ACC112 (cell line): ENCODE measurements around the gene TMBIM6.
"Not testable (repeated sequence)": the region's sequence is repeated elsewhere in the genome, so short reads cannot be mapped to it uniquely, and the experiment has no call there.

Source experiments
- H2AFZ ChIP-seq: fragments of 200-600 bp; sonication (generic); one replicate; pipeline ENCODE4 v1.6.0; 2017; ENCODE audit warnings: antibody characterized with exemption, low read length; ENCODE audit not compliant: unreplicated experiment
- H3K27ac ChIP-seq: fragments of 200-600 bp; sonication (generic); 2 replicates; pipeline ENCODE4 v1.5.1; 2014; ENCODE audit warnings: low read depth, mild to moderate bottlenecking, antibody characterized with exemption, low read length, moderate library complexity
- H3K27me3 ChIP-seq: fragments of 200-600 bp; sonication (generic); 2 replicates; pipeline ENCODE4 v1.6.1; 2014; ENCODE audit warnings: mild to moderate bottlenecking, antibody characterized with exemption, low read length, moderate library complexity, mixed read lengths; ENCODE audit not compliant: insufficient read depth
- H3K36me3 ChIP-seq: fragments of 200-600 bp; sonication (generic); 2 replicates; pipeline ENCODE4 v1.6.1; 2016; ENCODE audit warnings: mild to moderate bottlenecking, antibody characterized with exemption, low read length, moderate library complexity, mixed read lengths; ENCODE audit not compliant: insufficient read depth
- H3K4me1 ChIP-seq: fragments of 200-600 bp; sonication (generic); one replicate; pipeline ENCODE4 v1.6.1; 2016; ENCODE audit warnings: low read length, mixed read lengths; ENCODE audit not compliant: insufficient read depth, unreplicated experiment, control insufficient read depth
- H3K4me3 ChIP-seq: fragments of 200-600 bp; sonication (generic); 2 replicates; pipeline ENCODE4 v1.5.1; 2014; ENCODE audit warnings: mild to moderate bottlenecking, low read depth, low read length
- H3K79me2 ChIP-seq: fragments of 200-600 bp; sonication (generic); one replicate; pipeline ENCODE4 v1.6.0; 2016; ENCODE audit warnings: low read length; ENCODE audit not compliant: control insufficient read depth, unreplicated experiment, insufficient read depth

TMBIM6 gene

DNA sequence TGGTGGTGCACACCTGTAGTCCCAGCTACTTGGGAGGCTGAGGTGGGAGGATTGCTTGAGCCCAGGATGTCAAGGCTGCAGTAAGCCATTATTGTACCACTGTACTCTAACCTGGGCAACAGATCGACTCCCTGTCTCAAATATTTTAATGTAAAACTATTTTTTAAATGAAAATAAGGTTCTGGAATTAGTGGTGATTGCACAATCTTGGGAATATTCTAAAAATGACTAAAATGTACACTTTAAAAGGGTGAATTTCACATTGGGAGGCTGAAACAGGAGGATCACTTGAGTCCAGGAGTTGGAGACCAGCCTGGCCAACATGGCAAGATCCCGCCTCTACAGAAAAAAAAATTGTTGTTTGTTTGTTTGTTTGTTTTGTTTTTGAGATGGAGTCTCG is 12.9 kb upstream of the TMBIM6 start:
- no peaks in the 10 kb centered on the region for H3K79me2 ChIP-seq
- no peak overlapping the region for H2AFZ ChIP-seq
- no peaks in the 10 kb centered on the region for H3K4me1 ChIP-seq
- H3K27ac ChIP-seq = no peak overlapping the region
- H3K36me3 ChIP-seq = no peaks in the 10 kb centered on the region
- H3K4me3 ChIP-seq = no peak overlapping the region
- H3K27me3 ChIP-seq = peaks cover 23% of the 10 kb centered on the region; the same call in 1 of the 2 replicates

DNA sequence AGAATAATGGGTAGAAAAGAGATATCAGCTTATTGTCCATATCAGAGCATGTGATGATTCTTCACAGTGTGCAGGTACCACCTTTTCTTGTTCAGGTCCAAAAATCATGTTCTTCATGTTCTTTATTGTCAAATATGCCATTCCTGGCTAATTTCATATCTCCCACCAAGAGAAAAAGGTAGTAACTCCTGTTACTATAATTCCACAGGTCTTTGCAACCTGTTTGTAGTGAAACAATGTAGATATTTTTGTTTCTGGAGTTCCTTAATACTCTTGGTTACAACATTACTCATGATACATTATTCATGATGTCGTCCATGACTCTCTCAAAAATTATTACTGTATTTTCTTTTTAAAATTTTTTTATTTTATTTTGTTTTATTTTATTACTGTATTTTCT is 11.3 kb upstream of the TMBIM6 start:
- no peak overlapping the region for H3K27ac ChIP-seq

GRCh38 chr12:49730568-49731101 is 10.7 kb upstream of the TMBIM6 start:
- Histone ChIP-seq H2AFZ (no peak overlapping the region), H3K36me3 (no peaks in the 10 kb centered on the region), H3K4me1 (no peaks in the 10 kb centered on the region), H3K27me3 (peaks cover 12% of the 10 kb centered on the region; the same call in 1 of the 2 replicates), H3K27ac (no peak overlapping the region), H3K4me3 (no peak overlapping the region), H3K79me2 (no peaks in the 10 kb centered on the region)

More for the DNA sequence above, 11.3 kb upstream of the TMBIM6 start:
- Histone ChIP-seq H3K4me3 (no peak overlapping the region), H3K36me3 (no peaks in the 10 kb centered on the region), H2AFZ (no peak overlapping the region), H3K27me3 (peaks cover 16% of the 10 kb centered on the region; the same call in 1 of the 2 replicates), H3K4me1 (no peaks in the 10 kb centered on the region), H3K79me2 (no peaks in the 10 kb centered on the region)

GRCh38 chr12:49733219-49734017 is 7.9 kb upstream of the TMBIM6 start:
- Histone ChIP-seq H2AFZ (no peak overlapping the region), H3K79me2 (no peaks in the 10 kb centered on the region), H3K27ac (no peak overlapping the region)

DNA sequence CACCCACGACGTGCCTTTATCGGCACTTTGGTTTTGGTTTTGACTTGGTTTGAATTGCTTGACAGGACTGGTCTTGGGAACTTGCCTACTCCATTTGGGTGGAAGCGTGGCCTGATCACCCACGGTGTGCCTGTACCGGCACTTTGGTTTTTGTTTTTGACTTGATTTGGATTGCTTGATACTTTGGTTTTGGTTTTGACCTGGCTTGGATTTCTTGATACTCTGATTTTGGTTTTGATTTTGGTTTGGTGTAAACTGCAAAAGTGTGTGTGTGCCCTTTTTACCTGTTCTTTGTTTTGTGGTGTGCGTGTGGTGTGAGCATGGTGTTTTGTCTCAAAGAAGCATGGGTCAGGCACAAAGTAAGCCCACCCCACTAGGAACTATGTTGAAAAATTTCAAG is 6.5 kb upstream of the TMBIM6 start:
- H3K79me2 ChIP-seq, H2AFZ ChIP-seq, H3K4me1 ChIP-seq, H3K36me3 ChIP-seq, H3K27me3 ChIP-seq, H3K27ac ChIP-seq, H3K4me3 ChIP-seq: not testable (repeated sequence)

More at GRCh38 chr12:49733219-49734017, 7.9 kb upstream of the TMBIM6 start:
- Histone ChIP-seq H3K4me3 (no peak overlapping the region), H3K36me3 (no peaks in the 10 kb centered on the region), H3K27me3 (peaks cover 7% of the 10 kb centered on the region; the same call in 1 of the 2 replicates), H3K4me1 (no peaks in the 10 kb centered on the region)

- H3K27me3 ChIP-seq, H3K4me1 ChIP-seq, H3K36me3 ChIP-seq, H2AFZ ChIP-seq, H3K27ac ChIP-seq, H3K4me3 ChIP-seq: not testable (repeated sequence)
- H3K79me2 ChIP-seq = peaks cover 20% of the 10 kb centered on the region
These were observed 2.6 kb upstream of the TMBIM6 start for GRCh38 chr12:49738721-49739120.

DNA sequence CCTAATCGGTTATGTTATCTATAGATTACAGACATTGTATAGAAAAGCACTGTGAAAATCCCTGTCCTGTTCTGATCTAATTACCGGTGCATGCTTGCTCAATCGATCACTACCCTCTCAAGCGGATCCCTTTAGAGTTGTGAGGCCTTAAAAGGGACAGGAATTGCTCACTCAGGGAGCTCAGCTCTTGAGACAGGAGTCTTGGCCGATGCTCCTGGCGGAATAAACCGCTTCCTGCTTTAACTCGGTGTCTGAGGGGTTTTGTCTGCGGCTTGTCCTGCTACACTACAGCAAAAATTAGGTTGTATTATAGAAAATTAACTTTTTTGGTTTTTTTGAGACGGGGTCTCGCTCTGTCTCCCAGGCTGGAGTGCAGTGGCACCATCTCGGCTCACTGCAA is 1.1 kb upstream of the TMBIM6 start:
- H2AFZ ChIP-seq, H3K27ac ChIP-seq, H3K36me3 ChIP-seq, H3K27me3 ChIP-seq, H3K4me3 ChIP-seq: not testable (repeated sequence)
- Histone ChIP-seq H3K4me1 (peaks cover 19% of the 10 kb centered on the region), H3K79me2 (peaks cover 36% of the 10 kb centered on the region)

GRCh38 chr12:49741882-49742620 is 694 bp downstream of the TMBIM6 start:
- Histone ChIP-seq H3K27ac (peak overlapping the region; percentile 94), H3K36me3 (peaks cover 9% of the 10 kb centered on the region; the same call in 1 of the 2 replicates), H3K4me3 (peak overlapping the region; percentile 98), H3K4me1 (peaks cover 23% of the 10 kb centered on the region), H3K27me3 (no peaks in the 10 kb centered on the region), H2AFZ (no peak overlapping the region), H3K79me2 (peaks cover 53% of the 10 kb centered on the region)

- Histone ChIP-seq H3K4me3 (peak overlapping the region; percentile 47), H3K27me3 (no peaks in the 10 kb centered on the region), H3K27ac (no peak overlapping the region), H3K79me2 (peaks cover 76% of the 10 kb centered on the region), H2AFZ (no peak overlapping the region), H3K4me1 (peaks cover 30% of the 10 kb centered on the region), H3K36me3 (peaks cover 11% of the 10 kb centered on the region; the same call in 1 of the 2 replicates)
These were observed 3.1 kb downstream of the TMBIM6 start for GRCh38 chr12:49744363-49744885.

DNA sequence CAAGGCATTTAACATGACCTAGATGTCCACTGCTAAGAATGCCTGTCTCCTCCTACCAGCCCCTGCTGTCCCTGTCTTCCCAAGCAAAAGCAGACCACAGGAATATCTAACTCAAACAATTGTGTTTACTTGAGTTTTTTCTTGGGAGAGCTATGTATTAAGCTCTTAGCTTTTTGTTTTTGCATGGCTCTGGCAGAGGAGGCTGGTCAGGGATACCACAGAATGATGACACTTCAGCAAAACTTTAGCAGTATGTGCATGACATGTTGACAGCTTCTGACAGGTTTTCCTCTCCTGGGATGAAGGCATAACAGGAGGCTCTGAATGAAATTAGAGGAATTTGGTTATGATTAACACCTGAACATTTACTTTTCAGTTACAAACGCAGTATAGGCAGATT is 6.9 kb downstream of the TMBIM6 start:
- no peak overlapping the region for H2AFZ ChIP-seq
- peaks cover 22% of the 10 kb centered on the region for H3K36me3 ChIP-seq
- no peak overlapping the region for H3K4me3 ChIP-seq
- no peak overlapping the region for H3K27ac ChIP-seq
- H3K4me1 ChIP-seq = peaks cover 62% of the 10 kb centered on the region
- peaks cover 98% of the 10 kb centered on the region for H3K79me2 ChIP-seq
- no peaks in the 10 kb centered on the region for H3K27me3 ChIP-seq
